A673 (cell line): ENCODE measurements around the gene NRAP. TPM values are rescaled to one million over a fixed set of nuclear protein-coding genes. Genes with fewer than 3 reads are reported as not detected.

Source experiments
- BruUV-seq: library from RNA; stranded (reverse); fragments of 400-500 nt; replicated peaks from 2 replicates; lab custom pipeline; 2021; lab: Mats Ljungman, UMichigan
- CTCF ChIA-PET: fragments of 300-600 bp; sonication (Branson Sonifier 250); formaldehyde crosslinking; loops from one replicate; lab custom pipeline; 2022; ENCODE audit warnings: antibody characterized with exemption; lab: Charles Lee
- POLR2A ChIA-PET: fragments of 300-600 bp; sonication (Branson Sonifier 250); formaldehyde crosslinking; loops from one replicate; lab custom pipeline; 2022; ENCODE audit warnings: antibody characterized with exemption; ENCODE audit not compliant: low non-redundant PET; lab: Charles Lee
- DNase-seq: peaks from one replicate; pipeline ENCODE4 v3.0.0-alpha.2; 2015; ENCODE audit warnings: low spot score
- H3K27ac ChIP-seq: fragments of 200-600 bp; sonication (generic); 2 replicates; pipeline ENCODE4 v1.5.1; 2016; ENCODE audit warnings: mixed run types, low read depth, mild to moderate bottlenecking, mixed read lengths, antibody characterized with exemption, low read length; ENCODE audit not compliant: poor library complexity, severe bottlenecking
- H3K27me3 ChIP-seq: fragments of 200-600 bp; sonication (generic); replicated peaks from 2 replicates; pipeline ENCODE4 v1.6.1; 2017; ENCODE audit warnings: mixed run types, low read depth, mild to moderate bottlenecking, mixed read lengths, antibody characterized with exemption, low read length; ENCODE audit not compliant: insufficient read depth, poor library complexity
- H3K36me3 ChIP-seq: fragments of 200-600 bp; sonication (generic); 2 replicates; pipeline ENCODE4 v1.6.1; 2016; ENCODE audit warnings: mixed run types, mild to moderate bottlenecking, mixed read lengths, antibody characterized with exemption, low read length; ENCODE audit not compliant: insufficient read depth, poor library complexity, severe bottlenecking
- H3K4me1 ChIP-seq: fragments of 200-600 bp; sonication (generic); 2 replicates; pipeline ENCODE4 v1.6.1; 2017; ENCODE audit warnings: mixed run types, mild to moderate bottlenecking, mixed read lengths, antibody characterized with exemption, low read length; ENCODE audit not compliant: insufficient read depth, poor library complexity, severe bottlenecking
- H3K4me3 ChIP-seq: fragments of 200-600 bp; sonication (generic); 2 replicates; pipeline ENCODE4 v1.5.1; 2016; ENCODE audit warnings: low read depth, mixed run types, mild to moderate bottlenecking, mixed read lengths, low read length; ENCODE audit not compliant: poor library complexity, severe bottlenecking
- H3K9me3 ChIP-seq: fragments of 200-600 bp; sonication (generic); 2 replicates; pipeline ENCODE4 v1.6.1; 2016; ENCODE audit warnings: mixed run types, low read depth, mild to moderate bottlenecking, mixed read lengths, antibody characterized with exemption, low read length; ENCODE audit not compliant: poor library complexity, severe bottlenecking
- CTCF ChIP-seq: fragments of 300-800, 200-600 bp; sonication (generic); conservative IDR thresholded peaks from 2 replicates; pipeline ENCODE4 v1.5.1; 2017; ENCODE audit warnings: low read depth, mild to moderate bottlenecking, antibody characterized with exemption, low read length, moderate library complexity, mixed read lengths
- EZH2 ChIP-seq: fragments of 200-600 bp; sonication (generic); IDR thresholded peaks from 2 replicates; pipeline ENCODE4 v1.6.1; 2017; ENCODE audit warnings: borderline replicate concordance, low read depth, mild to moderate bottlenecking, mixed read lengths, antibody characterized with exemption, low read length; ENCODE audit not compliant: poor library complexity, severe bottlenecking
- intact Hi-C: fragments of 100-400 bp; cut with micrococcal nuclease; formaldehyde crosslinking; loops from one replicate; pipeline ENCODE4 v1.10.0; 2022; ENCODE audit not compliant: unreplicated experiment
- total RNA-seq: library from RNA; stranded (reverse); gene quantifications from 2 replicates; pipeline ENCODE4 v1.2.3, GENCODE V29; 2021

The NRAP gene
- total RNA-seq, 1 experiment from 2014 or later = 0.34 TPM

- H3K9me3 ChIP-seq = no peaks in the 10 kb centered on the region
- ChIA-PET CTCF (no interaction called here), POLR2A (interaction anchor here (0.6 kb wide), 1 partner anchor 12 kb away, joined by 3 read pairs; no protein-coding TSS in a partner anchor)
- no peak for DNase-seq
- no TSS peak for BruUV-seq
- no peaks in the 10 kb centered on the region for H3K27me3 ChIP-seq
- H3K4me1 ChIP-seq = peaks cover 21% of the 10 kb centered on the region
- H3K36me3 ChIP-seq = no peaks in the 10 kb centered on the region
- H3K27ac ChIP-seq = no peak overlapping the region
- no peak overlapping the region for H3K4me3 ChIP-seq
- intact Hi-C loops = no loop called here
- TF ChIP-seq CTCF = no peak
- no peak for TF ChIP-seq EZH2
Observed at GRCh38 chr10:113557903-113558321, 105.9 kb downstream of the NRAP start.

GRCh38 chr10:113557424-113557862 lies 106.4 kb downstream of the NRAP start:
- ChIA-PET CTCF (no interaction called here), POLR2A (no interaction called here)
- Histone ChIP-seq H3K4me1 (peaks cover 21% of the 10 kb centered on the region), H3K27ac (no peak overlapping the region), H3K27me3 (no peaks in the 10 kb centered on the region), H3K9me3 (no peaks in the 10 kb centered on the region), H3K36me3 (no peaks in the 10 kb centered on the region), H3K4me3 (no peak overlapping the region)
- no peak for DNase-seq
- intact Hi-C loops = no loop called here
- TF ChIP-seq CTCF = no peak
- TF ChIP-seq EZH2 = no peak
- no TSS peak for BruUV-seq

- ChIA-PET CTCF (no interaction called here), POLR2A (no interaction called here)
- BruUV-seq = no TSS peak
- H3K27me3 ChIP-seq = no peaks in the 10 kb centered on the region
- TF ChIP-seq EZH2 (no peak), CTCF (no peak)
- H3K9me3 ChIP-seq = no peaks in the 10 kb centered on the region
- no peak overlapping the region for H3K27ac ChIP-seq
- peaks cover 26% of the 10 kb centered on the region for H3K4me1 ChIP-seq
- DNase-seq = no peak
- H3K36me3 ChIP-seq = no peaks in the 10 kb centered on the region
- H3K4me3 ChIP-seq = no peak overlapping the region
- intact Hi-C loops = no loop called here
Observed at GRCh38 chr10:113555751-113556150, 108.1 kb downstream of the NRAP start.
